ENCODE data around the gene INPP5D. TPM values are rescaled to one million over a fixed set of nuclear protein-coding genes. Genes with fewer than 3 reads are reported as not detected.

INPP5D gene
- 0.43 to 1.4 TPM (median 0.51 TPM) in 5 replicates for total RNA-seq (2022; extraction: Qiagen RNA extraction; ENCODE audit: low read depth)

DNA sequence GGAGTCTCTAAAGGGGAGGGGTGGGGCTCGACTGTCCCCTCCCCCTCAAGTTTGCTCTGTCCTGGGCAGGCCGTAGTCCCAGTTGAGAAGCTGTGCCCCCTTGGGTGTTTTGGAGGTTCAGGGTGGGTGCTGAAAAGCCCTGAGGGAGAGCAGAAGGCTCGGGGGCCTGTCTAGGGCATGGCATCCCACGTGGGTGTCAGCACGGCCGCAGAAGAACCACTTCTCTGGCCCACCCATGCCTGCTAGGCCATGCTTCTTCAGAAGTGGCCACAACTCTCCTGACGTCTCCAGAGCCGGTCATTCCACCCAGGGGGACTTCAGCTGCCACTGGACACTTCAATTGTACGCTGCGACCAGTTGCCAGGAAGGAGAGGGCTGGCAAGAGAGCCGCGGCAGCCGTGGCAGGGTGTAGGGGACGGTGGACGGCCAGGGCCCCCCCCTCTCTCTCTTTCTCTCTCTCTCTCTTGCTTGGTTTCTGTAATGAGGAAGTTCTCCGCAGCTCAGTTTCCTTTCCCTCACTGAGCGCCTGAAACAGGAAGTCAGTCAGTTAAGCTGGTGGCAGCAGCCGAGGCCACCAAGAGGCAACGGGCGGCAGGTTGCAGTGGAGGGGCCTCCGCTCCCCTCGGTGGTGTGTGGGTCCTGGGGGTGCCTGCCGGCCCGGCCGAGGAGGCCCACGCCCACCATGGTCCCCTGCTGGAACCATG lies at the start of gene INPP5D:
Gene INPP5D, plus strand, starts transcription at position 546 of the 704 bp plus-strand sequence. Its CDS starts 137 bp downstream, at position 683.

DNA sequence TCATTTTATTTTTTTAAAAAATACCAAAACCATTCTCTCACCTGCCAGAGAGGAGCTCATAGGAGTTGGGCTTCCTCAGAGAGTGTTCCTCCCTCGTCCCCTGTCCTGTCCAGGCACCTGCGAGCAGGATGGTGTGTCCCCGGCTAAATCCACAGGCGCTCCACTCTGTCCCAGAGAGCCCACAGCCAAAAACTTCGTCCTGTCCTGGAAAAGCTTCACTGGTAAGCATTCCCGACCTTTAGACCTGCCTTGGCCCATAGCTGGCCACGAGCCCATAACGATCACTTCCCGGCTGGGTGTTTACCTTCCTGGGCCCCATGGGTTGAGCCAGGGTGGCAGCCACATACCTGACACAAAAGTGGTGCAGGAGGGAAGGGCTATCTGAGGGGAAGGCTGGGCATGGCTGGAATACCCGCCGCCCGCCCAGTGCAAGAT lies 47.1 kb upstream of the INPP5D start, which contains the start of gene NGEF:
Gene NGEF, minus strand, starts transcription at position 230 of the 435 bp plus-strand sequence. CDS start 38,366 bp downstream, outside the sequence.

DNA sequence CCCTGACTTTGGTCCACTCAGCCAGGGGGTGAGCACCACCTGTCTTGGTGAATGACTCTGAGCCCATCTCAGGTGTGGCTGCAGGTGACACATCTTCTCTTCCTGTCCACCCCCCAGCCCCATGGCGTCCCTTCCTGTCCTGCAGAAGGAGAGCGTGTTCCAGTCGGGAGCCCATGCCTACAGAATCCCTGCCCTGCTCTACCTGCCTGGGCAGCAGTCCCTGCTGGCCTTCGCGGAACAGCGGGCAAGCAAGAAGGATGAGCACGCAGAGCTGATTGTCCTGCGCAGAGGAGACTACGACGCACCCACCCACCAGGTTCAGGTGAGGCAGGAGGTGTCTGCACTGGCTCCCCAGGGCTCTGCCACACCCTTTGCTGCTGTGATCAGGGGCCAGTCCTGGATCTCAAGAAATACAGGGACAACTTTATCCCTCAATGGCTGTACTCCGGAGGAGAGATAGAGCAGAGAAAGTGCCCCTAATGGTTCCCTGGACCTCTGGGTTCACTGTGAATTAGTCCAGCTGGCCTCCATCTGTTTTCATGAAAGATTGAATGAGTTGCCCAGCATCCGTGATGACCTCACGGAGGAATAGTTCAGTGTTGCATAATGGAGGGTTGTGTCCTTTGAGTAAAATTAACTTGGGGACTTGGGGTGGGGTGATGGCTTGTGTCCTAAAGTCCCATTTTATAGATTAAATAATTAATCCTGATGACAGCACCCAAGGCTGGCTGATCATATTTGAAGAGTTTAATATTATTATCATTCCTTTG lies 27.4 kb upstream of the INPP5D start, which contains the start of gene NEU2:
Gene NEU2, plus strand, starts transcription at position 122 of the 770 bp plus-strand sequence. Its CDS starts 0 bp downstream, at position 122.

DNA sequence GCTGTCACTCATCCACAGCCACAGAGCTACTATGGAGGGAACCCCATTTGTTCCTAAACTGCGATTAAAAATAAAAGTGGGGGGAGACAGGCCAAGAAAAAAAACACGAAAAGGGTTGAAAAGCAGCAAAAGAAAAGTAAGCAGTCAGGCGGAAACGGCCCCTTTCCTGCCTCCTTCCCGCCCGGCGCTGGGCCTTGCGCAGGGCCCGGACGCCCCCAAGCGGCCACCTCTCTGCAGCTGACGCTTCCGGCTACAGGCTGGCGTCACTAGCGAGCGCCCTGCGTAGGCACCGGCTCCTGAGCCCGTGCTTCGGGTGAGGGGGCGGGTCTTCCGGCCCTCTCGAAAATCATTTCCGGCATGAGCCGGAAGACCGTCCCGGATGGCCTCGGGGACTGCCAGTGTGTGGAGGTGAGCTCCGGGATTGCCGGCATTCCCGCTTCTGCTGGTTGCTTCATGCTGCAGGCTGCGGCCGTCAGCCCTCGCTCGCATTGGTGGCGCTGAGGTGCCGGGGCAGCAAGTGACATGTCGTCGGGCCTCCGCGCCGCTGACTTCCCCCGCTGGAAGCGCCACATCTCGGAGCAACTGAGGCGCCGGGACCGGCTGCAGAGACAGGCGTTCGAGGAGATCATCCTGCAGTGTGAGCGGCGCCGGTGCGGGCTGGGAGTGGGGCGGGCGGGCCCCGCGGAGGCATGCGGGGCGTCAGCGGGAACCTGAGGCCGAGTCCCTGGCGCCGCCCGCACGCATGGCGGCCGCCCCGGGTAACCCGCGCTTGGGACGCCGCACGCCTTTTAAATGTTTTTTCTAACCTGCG lies 191.4 kb downstream of the INPP5D start, which contains the start of gene ATG16L1:
Gene ATG16L1, plus strand, starts transcription at position 368 of the 811 bp plus-strand sequence. Its CDS starts 155 bp downstream, at position 523.

Other genes starting within 250 kb of the INPP5D start
- 5.3 to 15.8 TPM (median 9.8 TPM) in 5 replicates for gene SNORC, start 190.1 kb upstream of the INPP5D start, total RNA-seq (2022; extraction: Qiagen RNA extraction; ENCODE audit: low read depth)
- 15.4 to 20.7 TPM (median 16.8 TPM) in 5 replicates for gene NGEF, start 47.1 kb upstream of the INPP5D start, total RNA-seq (2022; extraction: Qiagen RNA extraction; ENCODE audit: low read depth)
- gene NEU2, start 27.7 kb upstream of the INPP5D start, total RNA-seq (2022; extraction: Qiagen RNA extraction; ENCODE audit: low read depth): not detected in 5 replicates
- gene ATG16L1, start 191.3 kb downstream of the INPP5D start, total RNA-seq (2022; extraction: Qiagen RNA extraction; ENCODE audit: low read depth): 43.1 to 49.5 TPM (median 48.6 TPM) in 5 replicates
- gene SAG, start 247.5 kb downstream of the INPP5D start, total RNA-seq (2022; extraction: Qiagen RNA extraction; ENCODE audit: low read depth): not detected in 5 replicates